Fibroblast of skin of left quadriceps (primary cell): Measurements from ENCODE around the gene MRPL48.
"Not testable (repeated sequence)": the region's sequence is repeated elsewhere in the genome, so short reads cannot be mapped to it uniquely, and the experiment has no call there.

Experiments used
- DNase-seq, 2 experiments: peaks; one replicate each; pipeline ENCODE4 v3.0.0-alpha.2; 2013; ENCODE audit warnings: low read depth in 2 of 2

MRPL48 gene

GRCh38 chr11:73779084-73779902, 8.4 kb upstream of the MRPL48 start:
- DNase-seq: peak; percentile 94 to 95

- no peak for DNase-seq
These were observed 6.4 kb upstream of the MRPL48 start for GRCh38 chr11:73781303-73781702.

- no peak for DNase-seq
These were observed 4.1 kb upstream of the MRPL48 start for GRCh38 chr11:73783483-73784020.

- no peak for DNase-seq
These were observed 3.5 kb upstream of the MRPL48 start for GRCh38 chr11:73784080-73784634.

- no peak for DNase-seq
These were observed 2.9 kb upstream of the MRPL48 start for GRCh38 chr11:73784734-73785133.

- not testable (repeated sequence) for DNase-seq
These were observed 2.2 kb upstream of the MRPL48 start for GRCh38 chr11:73785467-73785866.

GRCh38 chr11:73787051-73787642, 527 bp upstream of the MRPL48 start:
- DNase-seq: no peak

GRCh38 chr11:73789279-73789670, 1.6 kb downstream of the MRPL48 start:
- DNase-seq: no peak

GRCh38 chr11:73792584-73792983, 4.9 kb downstream of the MRPL48 start:
- DNase-seq: no peak

GRCh38 chr11:73795925-73796632, 8.4 kb downstream of the MRPL48 start:
- no peak for DNase-seq

- DNase-seq: no peak
These were observed 9.8 kb downstream of the MRPL48 start for GRCh38 chr11:73797457-73797856.

GRCh38 chr11:73800276-73800806, 12.7 kb downstream of the MRPL48 start:
- DNase-seq: no peak

- no peak for DNase-seq
These were observed 13.5 kb downstream of the MRPL48 start for GRCh38 chr11:73801136-73801535.

- no peak for DNase-seq
These were observed 17.0 kb downstream of the MRPL48 start for GRCh38 chr11:73804712-73805111.

GRCh38 chr11:73808052-73808451, 20.4 kb downstream of the MRPL48 start:
- DNase-seq: no peak

GRCh38 chr11:73810637-73811036, 23.0 kb downstream of the MRPL48 start:
- no peak for DNase-seq

GRCh38 chr11:73812234-73812633, 24.6 kb downstream of the MRPL48 start:
- no peak for DNase-seq

GRCh38 chr11:73814812-73815211, 27.1 kb downstream of the MRPL48 start:
- DNase-seq: no peak

- peak in 1 of 2 experiments; percentile 11 for DNase-seq
These were observed 31.2 kb downstream of the MRPL48 start for GRCh38 chr11:73818846-73819245.

- no peak for DNase-seq
These were observed 42.6 kb downstream of the MRPL48 start for GRCh38 chr11:73830261-73830660.

- no peak for DNase-seq
These were observed 45.4 kb downstream of the MRPL48 start for GRCh38 chr11:73833067-73833466.
